Neural cell (in vitro differentiated cells): ENCODE data around the gene CACNA1B.

Experiments
- CTCF ChIP-seq: fragments of 450-650 bp; IDR thresholded peaks from 2 replicates; pipeline ENCODE4 v1.5.1; 2014; ENCODE audit warnings: antibody characterized with exemption, mild to moderate bottlenecking, moderate library complexity; ENCODE audit not compliant: poor library complexity, severe bottlenecking
- EP300 ChIP-seq: fragments of 450-650 bp; conservative IDR thresholded peaks from 2 replicates; pipeline ENCODE4 v1.6.1; 2014; ENCODE audit warnings: antibody characterized with exemption, mild to moderate bottlenecking, moderate library complexity; ENCODE audit not compliant: poor library complexity, severe bottlenecking
- EZH2 ChIP-seq: fragments of 200-600, 300-800 bp; shearing (Covaris generic), sonication (generic); IDR thresholded peaks from 2 replicates; pipeline ENCODE4 v1.6.1; 2014; ENCODE audit warnings: antibody characterized with exemption, low read length, borderline replicate concordance, mild to moderate bottlenecking; ENCODE audit not compliant: insufficient read depth, poor library complexity, severe bottlenecking
- MXI1 ChIP-seq: fragments of 450-650 bp; conservative IDR thresholded peaks from 2 replicates; pipeline ENCODE4 v1.6.1; 2014; ENCODE audit warnings: antibody characterized with exemption, mild to moderate bottlenecking; ENCODE audit not compliant: poor library complexity, severe bottlenecking
- POLR2AphosphoS5 ChIP-seq: IDR thresholded peaks from 2 replicates; pipeline ENCODE4 v1.6.1; 2012
- RAD21 ChIP-seq: fragments of 450-650 bp; conservative IDR thresholded peaks from 2 replicates; pipeline ENCODE4 v1.6.1; 2014; ENCODE audit warnings: antibody characterized with exemption, mild to moderate bottlenecking, moderate library complexity
- REST ChIP-seq: IDR thresholded peaks from 2 replicates; pipeline ENCODE4 v1.6.1; 2012; ENCODE audit warnings: borderline replicate concordance
- SMC3 ChIP-seq: fragments of 450-650 bp; conservative IDR thresholded peaks from 2 replicates; pipeline ENCODE4 v1.6.1; 2014; ENCODE audit warnings: antibody characterized with exemption, mild to moderate bottlenecking, moderate library complexity; ENCODE audit not compliant: poor library complexity
- TAF1 ChIP-seq: IDR thresholded peaks from 2 replicates; pipeline ENCODE4 v1.6.1; 2012; ENCODE audit warnings: low read depth

- no peak for TF ChIP-seq REST
- TF ChIP-seq CTCF = no peak
- TF ChIP-seq EP300 = no peak
- no peak for TF ChIP-seq RAD21
- no peak for TF ChIP-seq EZH2
- no peak for TF ChIP-seq SMC3
- no peak for TF ChIP-seq MXI1
- no peak for TF ChIP-seq POLR2AphosphoS5
- no peak for TF ChIP-seq TAF1
Observed at GRCh38 chr9:138104251-138105122, 226.9 kb downstream of the CACNA1B start.
